GM18858 (cell line): ENCODE results near the gene TESMIN.

ENCODE experiments used
- ATAC-seq: cut with Tn5 transposase; IDR thresholded peaks from one replicate; pipeline ENCODE4 v1.9.1; 2021; ENCODE audit not compliant: unreplicated experiment

TESMIN gene

DNA sequence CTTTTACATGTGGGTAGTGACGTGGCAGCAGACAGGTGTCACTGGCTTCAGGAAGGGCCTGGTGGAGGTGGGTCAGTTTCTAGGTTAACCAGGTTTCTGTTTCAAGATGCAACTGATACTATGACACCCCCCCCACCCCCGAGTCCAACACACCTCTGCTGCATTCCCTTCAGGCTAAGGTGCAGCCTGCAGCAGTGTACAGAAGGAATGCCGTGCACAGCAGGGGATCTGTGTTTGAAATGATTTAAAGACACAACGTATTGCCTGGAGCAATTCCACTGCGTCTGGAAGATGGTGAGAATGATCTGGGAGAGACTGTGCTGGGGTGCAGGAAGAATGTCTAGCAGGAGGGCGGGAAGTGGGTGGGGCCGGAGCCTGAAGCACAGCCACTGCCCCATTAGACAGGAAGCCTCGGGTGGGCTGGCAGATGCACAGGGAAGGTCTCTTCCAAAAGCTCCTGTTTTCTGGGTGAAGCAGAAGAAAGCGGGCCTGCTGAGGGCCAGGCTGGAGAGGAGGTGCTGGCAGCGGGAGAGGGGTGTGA is 11.9 kb upstream of the TESMIN start:
- no peak for ATAC-seq

DNA sequence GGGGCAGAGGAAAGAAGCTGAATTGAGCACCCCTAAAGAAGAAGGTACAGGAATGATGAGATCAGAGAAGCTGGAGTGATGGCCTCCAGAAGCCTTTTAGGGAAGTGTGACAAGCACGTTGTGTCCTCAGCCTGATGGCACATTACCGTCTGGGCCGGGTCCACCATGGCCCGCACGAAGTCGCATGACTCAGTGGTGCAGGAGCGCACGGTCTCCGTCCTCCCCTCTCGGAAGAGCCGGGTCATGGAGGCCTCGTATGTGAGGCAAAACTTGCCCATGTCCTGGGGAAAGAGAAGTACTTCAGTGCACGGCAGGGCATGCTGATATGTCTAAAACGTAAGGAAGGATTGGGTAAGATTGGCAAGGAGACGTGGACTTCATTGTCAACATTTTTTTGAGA is 11.2 kb upstream of the TESMIN start:
- ATAC-seq, result no peak

DNA sequence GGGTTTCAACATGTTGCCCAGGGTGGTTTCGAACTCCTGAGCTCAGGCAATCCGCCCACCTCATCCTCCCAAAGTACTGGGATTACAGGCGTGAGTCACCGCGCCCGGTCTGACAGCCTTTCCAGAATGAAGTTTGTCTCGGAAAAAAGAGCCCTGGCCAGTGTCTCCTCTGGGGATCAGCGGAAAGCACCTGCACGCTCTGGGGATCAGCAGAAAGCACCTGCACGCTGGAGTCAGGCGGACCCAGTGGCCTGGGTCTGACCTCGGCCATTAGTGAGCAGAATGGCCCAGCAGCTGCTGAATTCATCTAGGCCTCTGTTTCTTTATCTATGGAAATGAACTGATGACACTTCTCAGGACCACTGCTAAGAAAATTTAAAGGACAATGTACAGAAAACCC is 10.5 kb upstream of the TESMIN start:
- ATAC-seq, result no peak

DNA sequence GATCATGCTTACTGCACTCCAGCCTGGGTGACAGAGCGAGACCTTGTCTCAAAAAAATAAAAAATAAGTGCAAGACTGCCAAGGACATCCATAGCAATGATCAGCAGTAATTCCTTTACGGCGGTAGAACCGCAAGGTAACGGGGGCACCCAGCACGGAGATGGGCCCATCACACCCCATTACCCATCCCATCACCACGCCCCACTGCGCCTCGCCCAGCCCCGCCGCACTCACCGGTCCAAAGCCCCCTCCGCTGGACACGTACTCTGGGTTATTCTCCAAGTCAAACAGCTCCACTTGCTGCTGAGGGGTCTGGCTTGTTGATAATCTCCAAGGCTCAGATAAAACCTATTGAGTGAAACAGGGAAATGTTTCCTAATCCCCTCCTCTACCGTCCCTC is 8.7 kb upstream of the TESMIN start:
- ATAC-seq, result no peak

DNA sequence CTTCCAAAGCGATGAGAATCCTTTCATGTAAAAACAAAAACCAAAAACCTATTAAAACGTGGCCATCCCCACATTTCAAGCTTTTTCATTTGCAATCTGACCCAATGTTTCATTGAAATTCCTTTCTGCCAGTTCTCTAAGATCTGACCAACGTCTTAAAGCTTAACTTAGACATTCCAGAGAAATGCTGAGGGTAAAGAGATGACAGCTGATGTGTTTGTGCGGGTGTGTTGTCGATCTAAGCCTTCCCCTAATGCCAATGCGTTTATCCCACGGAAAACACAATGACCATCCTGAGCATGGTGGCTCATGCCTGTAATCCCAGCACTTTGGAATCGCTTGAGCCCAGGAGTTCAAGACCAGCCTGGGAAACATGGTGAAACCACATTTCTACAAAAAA is 6.4 kb upstream of the TESMIN start:
- no peak for ATAC-seq

DNA sequence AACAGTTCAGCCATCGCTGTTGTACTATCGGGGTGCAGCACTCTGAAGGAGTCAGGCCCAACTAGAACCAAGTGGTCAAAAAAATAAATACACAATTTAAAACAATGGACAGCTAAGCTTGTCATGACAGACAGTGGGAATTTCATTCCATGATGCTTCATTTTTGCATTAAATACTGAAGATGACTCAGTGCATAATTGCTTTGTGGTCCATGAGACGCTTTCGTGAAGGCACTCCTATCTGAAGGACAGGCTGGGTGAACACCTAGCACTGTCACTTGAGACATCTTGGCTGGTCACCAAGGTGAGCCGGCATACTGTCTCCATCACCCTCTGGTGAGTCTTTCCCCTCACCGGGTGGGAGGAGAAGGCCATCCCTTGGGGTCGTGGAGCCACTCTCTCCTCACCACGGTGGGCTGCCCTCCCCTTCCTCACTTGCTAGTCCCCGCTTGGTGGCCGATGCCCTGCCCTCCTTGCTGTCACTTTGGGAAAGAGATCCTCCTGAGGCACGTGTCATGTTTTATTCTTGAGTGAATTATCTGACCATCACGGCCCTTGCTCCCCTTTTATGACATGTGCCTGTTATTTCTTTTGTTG is 4.9 kb upstream of the TESMIN start:
- no peak for ATAC-seq

DNA sequence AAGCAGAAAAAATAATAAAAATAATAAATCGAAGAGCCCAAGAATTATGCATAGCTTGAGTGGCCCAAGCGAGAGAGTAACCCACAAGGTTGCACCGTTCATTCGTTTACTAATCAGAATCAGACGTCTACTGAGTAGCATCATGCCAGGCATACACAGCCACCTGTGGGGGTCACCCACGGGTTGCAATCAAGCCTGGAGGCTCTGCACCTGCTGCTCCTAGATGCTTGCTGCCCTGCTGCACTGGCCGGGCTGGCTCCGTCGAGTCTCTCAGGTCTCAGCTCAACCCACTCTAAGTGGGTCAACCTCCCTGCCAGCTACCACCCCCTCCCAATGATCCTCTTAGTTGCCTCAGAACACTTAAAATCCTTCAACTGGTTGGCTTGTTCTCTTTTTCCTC is 2.0 kb upstream of the TESMIN start:
- ATAC-seq, result no peak

DNA sequence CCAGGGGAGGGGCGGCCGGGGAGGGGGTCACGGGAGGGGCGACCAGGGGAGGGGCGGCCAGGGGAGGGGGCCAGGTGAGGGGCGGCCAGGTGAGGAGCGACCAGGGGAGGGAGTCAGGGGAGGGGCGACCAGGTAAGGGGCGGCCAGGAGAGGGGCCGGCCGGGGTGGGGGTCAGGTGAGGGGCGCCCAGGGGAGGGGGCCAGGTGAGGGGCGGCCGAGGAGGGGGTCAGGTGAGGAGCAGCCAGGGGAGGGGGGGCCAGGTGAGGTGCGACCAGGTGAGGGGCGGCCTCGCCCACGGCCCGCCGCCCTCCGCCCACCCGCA is 355 bp downstream of the TESMIN start:
- ATAC-seq, result no peak

DNA sequence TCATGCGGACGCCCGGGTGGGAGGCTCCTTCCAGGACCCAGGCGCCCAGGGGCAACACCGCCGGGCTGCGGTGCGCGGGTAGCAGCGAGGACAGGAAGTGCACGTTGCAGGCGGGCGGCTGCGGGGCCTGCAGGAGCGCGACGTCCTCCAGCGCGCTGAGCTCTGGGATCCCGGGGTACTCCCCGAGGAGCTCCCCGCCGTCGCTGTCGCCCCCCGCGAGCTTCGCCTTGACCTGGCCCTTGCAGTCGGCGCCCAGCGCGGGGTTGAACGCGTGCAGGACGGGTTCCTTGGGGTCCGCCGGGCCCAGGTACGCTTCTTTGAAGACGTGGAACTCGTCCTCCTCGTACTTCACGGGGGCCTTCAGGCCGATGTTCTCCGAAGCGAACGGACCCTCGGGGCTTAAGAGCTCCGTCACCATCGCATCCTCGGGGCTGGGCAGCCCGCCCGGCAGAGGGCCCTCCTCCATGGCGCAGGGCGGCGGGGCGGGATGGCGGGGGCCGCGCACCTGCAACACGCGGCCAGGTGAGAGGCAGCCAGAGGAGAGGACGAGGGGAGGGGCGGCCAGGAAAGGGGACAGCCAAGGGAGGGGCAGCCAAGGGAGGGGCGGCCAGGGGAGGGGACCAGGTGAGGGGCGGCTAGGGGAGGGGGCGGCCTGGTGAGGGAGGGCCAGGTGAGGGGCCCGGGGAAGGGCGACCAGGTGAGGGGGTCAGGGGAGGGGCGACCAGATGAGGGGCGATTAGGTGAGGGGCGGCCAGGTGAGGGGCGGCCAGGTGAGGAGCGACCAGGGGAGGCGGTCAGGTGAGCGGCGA is 921 bp downstream of the TESMIN start:
- no peak for ATAC-seq

DNA sequence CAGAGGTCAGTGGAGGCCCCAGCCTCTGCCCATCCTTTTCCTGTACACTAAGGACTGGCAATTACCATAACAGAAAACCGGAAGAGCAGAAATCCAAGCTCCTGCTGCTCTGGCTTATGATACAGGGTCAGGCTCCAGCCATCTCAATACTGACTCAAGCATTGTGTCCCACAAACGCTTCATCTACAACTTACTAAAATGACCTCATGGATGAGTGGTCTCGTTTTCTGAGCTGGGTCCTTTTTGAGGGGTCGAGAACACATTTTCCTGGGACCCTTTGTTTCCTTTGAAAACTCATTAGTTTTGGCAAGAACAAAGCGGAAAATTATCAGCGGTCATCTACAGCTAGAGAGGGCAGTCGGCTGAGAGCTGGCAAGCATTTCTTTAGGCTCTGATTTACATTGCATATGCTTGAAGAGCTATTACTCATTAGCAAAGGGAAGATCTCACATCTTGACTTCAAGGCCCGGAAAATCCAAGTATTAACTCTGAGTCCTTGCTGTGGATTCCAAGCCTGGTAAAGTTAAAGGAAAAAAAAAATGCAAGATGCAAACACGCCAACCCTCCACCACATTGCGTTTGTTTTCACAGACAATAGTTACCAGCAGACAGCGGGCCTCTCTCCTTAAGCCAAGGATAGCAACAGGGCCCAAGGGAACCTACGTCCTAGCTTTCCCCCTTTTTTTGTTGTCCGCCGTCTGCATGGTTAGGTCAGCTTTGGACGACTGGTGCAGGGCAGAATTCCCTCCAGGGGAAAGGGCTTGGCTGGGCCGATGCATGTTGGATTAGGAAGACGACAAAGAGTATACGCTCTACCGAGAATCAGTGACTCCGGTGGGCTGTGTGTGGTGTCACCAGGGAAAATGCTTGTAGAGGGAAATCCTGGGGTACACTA is 1.8 kb downstream of the TESMIN start:
- no peak for ATAC-seq

DNA sequence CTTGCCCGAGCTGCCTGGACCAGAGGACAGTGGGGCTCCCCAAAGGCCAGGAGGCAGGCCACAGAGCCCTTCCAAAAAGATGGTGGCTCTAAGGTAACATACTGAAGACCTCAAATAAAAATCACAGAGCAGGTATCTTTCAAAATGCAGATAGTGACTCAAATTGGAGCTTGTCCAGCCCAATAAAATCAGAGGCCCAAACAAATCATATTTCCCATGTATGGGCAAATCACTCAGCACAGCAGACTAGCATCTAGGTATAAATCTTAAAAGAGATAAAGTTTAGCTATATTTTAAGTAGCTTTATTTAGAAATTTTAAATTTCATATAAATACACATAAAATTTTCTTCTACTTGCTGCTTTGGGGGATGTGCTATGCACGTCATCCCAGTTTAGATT is 3.3 kb downstream of the TESMIN start:
- no peak for ATAC-seq

DNA sequence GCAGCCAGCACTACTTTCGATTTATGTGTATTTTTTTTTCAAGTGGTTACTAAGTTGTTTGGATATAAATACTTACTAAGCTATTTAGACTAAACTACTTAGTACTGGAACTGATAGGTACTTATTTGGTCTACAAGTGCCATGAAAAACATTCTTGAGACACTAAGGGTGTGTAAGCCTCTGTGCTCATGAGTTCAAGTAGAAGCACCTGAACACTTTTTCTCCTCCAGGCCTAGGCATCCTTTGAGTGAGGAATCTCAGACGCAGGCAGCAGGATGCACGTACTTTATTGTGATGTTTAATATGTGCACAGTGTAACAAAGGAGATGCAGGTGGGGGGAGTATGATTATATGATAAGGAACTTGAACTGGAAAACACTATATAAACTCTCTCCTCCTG is 7.8 kb downstream of the TESMIN start:
- ATAC-seq, result no peak

DNA sequence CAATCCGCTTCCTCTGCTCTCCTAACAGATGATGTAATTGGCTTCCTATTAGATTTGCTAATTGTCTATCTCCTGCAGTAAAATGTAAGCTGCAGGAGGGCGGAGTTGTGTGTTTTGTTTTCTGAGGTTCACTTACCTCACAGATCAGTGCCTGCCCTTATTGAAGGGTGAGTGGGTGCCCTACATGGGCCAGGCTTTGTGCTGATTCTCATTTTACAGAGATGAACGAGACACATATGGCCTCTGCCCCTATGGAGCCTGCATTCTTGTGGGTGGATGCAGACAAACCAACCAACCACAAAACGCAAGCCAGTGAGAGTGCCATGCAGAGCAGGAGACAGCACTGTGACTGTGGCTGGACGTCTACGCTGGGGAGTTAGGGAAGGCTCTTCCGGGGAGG is 9.9 kb downstream of the TESMIN start:
- no peak for ATAC-seq

DNA sequence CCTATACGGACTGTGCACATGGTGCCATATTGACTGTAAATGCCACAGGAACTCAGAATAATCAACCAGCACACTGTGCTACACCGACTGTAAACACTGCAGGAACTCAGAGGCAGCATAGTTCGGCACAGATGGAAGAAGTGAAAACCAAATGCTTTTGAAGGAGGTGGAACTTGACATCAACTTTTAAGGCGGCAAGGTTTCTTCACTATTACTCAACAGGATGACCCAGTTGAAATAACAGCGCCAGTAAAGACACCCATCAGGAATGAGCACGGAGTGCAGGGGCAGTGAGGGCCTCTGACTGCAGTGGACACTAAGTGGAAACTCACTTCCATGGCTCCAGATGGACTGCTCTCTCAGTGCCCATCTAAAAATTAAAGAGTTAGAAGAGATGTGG is 15.7 kb downstream of the TESMIN start:
- no peak for ATAC-seq

DNA sequence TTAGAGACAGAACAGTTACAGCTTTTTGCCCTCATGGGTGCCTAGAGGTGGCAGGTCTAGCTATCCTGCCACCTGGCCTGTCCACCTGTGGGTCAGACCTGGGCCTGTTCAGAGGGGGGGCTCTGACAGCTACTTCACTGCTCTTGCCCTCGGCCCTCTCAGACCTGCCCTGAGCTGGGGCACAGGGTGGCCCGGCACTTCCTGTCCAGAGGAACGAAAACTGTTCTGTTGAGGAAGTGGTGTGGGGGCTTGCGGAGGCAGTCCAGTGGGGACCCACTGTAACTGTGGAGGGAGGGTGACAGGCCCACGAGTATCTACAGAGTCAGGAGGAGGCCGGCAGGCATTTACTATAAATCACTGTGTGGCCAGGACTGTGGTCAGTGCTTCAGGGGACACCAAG is 16.2 kb downstream of the TESMIN start:
- ATAC-seq, result no peak

DNA sequence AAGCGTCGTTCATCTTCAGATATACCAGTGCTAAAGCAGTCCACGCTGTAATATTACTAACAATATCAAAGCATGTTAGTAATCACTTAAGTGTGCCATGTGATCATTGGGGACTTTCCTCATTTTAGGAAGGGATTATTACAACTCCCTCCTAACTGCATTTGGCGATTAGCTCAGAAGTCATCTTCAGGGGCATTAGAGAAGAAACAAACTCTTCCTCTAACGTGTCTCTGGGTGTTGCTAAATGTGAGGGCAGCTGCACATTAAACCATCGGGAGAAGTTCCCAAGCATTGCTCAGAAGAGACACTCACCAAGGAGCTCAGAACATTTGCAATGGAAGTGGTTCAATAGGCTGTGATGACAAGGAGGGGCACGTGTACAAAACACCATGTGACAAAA is 17.2 kb downstream of the TESMIN start:
- no peak for ATAC-seq

DNA sequence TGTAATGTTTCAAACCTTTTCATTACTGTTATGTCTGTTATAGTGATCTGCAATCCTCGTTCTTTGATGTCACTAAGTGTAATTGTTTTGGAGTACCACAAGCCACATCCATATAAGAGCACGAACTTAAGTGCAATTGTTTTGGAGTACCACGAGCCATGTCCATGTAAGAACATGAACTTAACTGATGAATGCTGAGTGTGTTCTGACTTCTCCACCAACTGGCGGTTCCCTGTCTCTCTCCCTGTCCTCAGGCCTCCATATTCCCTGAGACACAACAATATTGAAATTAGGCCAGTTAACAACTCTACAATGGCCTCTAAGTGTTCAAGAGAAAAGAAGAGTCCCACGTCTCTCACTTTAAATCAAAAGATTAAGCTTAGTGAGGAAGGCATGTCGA is 23.5 kb downstream of the TESMIN start:
- ATAC-seq, result no peak

DNA sequence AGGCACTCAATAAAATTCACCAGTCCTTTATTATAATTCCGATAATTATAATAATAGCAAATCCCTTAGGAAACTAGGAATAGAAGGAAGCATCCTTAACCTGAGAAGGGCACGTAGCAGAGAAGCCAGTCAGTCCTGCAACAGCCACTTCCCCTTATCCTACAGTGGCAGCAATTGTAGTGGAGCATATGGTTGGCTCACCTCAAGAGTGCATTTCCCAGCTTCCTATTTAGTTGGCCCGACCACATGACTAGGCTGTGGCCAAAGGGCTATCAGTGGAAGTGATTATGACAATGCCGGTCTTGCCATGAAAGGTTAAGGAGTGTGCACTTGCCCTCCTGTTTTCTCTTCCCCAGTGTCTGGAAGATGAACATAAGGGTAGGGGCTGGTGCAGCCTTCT is 27.0 kb downstream of the TESMIN start:
- ATAC-seq, result no peak

DNA sequence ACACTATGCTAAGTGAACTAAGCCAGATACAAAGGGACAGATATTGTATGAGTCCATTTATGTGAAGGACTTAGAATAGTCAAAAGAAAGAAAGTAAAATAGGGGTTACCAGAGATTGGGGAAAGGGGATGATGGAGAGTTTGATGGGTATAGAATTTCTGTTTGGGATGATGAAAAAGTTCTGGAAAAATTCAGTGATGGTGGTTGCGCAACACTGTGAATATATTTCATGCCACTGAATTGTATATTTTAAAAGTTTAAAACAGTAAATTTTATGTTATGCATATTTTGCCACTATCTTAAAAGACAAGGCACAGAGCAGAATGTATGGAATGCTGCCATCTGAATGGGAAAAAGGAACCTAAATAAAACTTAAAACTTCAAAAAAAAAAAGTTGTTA is 29.2 kb downstream of the TESMIN start:
- ATAC-seq, result no peak

DNA sequence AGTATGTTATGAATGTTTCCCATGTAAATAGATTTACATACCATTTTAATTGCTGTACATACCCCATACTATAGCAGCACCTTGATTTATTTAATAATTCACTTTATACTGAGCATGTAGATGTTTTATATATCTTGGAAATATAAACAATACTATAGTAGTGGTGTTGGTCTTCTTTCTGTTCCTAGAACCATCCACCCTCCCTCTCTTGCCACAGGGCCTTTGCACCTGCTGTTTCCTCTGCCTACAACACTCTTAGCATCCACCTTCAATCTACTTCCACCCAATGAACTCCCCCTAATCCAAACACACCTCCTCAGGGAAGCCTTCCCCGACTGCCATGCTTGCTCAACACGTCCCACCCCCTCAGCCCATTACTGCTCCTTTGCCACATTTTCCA is 30.2 kb downstream of the TESMIN start:
- ATAC-seq, result no peak

DNA sequence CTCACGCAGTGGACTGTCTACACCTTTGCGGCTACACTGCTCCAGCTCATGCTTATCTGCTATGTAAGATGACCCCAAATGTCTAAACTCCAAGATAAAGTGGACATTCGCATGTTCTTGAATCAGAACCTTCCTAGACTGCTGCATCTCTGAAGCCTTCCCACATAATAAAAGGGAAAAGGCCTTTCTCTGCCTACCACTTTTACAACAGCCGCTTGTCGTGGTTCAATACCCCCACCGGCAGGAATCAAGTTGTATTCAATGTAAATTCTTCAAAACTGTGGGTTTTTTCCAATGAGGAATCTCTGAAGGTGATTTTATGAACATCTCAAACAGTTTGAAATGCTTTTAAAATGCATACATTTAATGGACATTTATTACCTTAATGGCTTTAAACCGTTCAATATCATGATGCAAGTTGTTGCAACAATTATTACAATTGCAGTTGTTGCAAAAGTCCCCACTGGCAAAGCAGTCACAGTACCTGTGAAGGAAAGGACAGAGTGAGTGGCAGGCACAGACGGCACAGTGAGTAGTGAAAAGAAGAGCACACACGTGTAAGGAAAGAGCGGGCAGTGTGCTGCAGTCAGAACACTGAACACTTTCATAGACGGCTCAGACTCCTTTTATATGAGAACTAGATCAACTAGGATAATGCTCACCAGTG is 35.7 kb downstream of the TESMIN start:
- ATAC-seq, result no peak
